CD4-positive, alpha-beta T cell treated with Interleukin-15 for 4 hours (primary cell): Measurements from ENCODE around the gene MPRIP.
"Not testable (repeated sequence)": the region's sequence is repeated elsewhere in the genome, so short reads cannot be mapped to it uniquely, and the experiment has no call there.

Source experiments
- DNase-seq: peaks from one replicate; pipeline ENCODE4 v3.0.0-alpha.2; 2020; ENCODE audit warnings: low spot score

Gene MPRIP

GRCh38 chr17:17042384-17042736, at the start of gene MPRIP:
Gene MPRIP (plus strand): TSS chr17:17042457. CDS start chr17:17042849, 392 bp downstream.
- DNase-seq: no peak

- DNase-seq: no peak
These were observed 47.6 kb upstream of the MPRIP start for GRCh38 chr17:16994631-16995030.

GRCh38 chr17:16995930-16996329, 46.3 kb upstream of the MPRIP start:
- DNase-seq: no peak

GRCh38 chr17:16996726-16997125, 45.5 kb upstream of the MPRIP start:
- DNase-seq: not testable (repeated sequence)

- DNase-seq: peak; percentile 81
These were observed 44.5 kb upstream of the MPRIP start for GRCh38 chr17:16997514-16998429.

GRCh38 chr17:16999931-17000625, 42.2 kb upstream of the MPRIP start:
- DNase-seq: no peak

GRCh38 chr17:17001076-17001777, 41.0 kb upstream of the MPRIP start:
- no peak for DNase-seq

GRCh38 chr17:17001874-17002520, 40.3 kb upstream of the MPRIP start:
- DNase-seq: peak; percentile 73

- not testable (repeated sequence) for DNase-seq
These were observed 39.2 kb upstream of the MPRIP start for GRCh38 chr17:17002731-17003715.

GRCh38 chr17:17004251-17004996, 37.8 kb upstream of the MPRIP start:
- no peak for DNase-seq

GRCh38 chr17:17004997-17005614, 37.2 kb upstream of the MPRIP start:
- DNase-seq: not testable (repeated sequence)

GRCh38 chr17:17007891-17008290, 34.4 kb upstream of the MPRIP start:
- not testable (repeated sequence) for DNase-seq

GRCh38 chr17:17008621-17009397, 33.4 kb upstream of the MPRIP start:
- DNase-seq: not testable (repeated sequence)

- DNase-seq: not testable (repeated sequence)
These were observed 32.3 kb upstream of the MPRIP start for GRCh38 chr17:17009972-17010371.

GRCh38 chr17:17010545-17011034, 31.7 kb upstream of the MPRIP start:
- DNase-seq: not testable (repeated sequence)

GRCh38 chr17:17011043-17011907, 31.0 kb upstream of the MPRIP start:
- not testable (repeated sequence) for DNase-seq
